Gastroesophageal sphincter (tissue), 4 donors: ENCODE data around the gene XRCC5. TPM values are rescaled to one million over a fixed set of nuclear protein-coding genes. Genes with fewer than 3 reads are reported as not detected.

Experiments
- ATAC-seq: fragments of 150-250 bp; one replicate; pipeline ENCODE4 v1.9.1; 2016; ENCODE audit warnings: mild to moderate bottlenecking, moderate library complexity
- H3K27ac ChIP-seq, 4 donors: fragments of 200-600 bp; sonication (generic) in 3 of 4; 1 replicate in 3 of 4; 2 replicates in 1 of 4; pipeline ENCODE4 v1.5.1; 2016 to 2019
- H3K27me3 ChIP-seq: fragments of 200-600 bp; sonication (generic); one replicate; pipeline ENCODE4 v1.5.1; 2019
- H3K36me3 ChIP-seq, 2 donors: fragments of 200-600 bp; sonication (generic); one replicate each; pipeline ENCODE4 v1.5.1; 2019; ENCODE audit warnings: control low read depth in 1 of 2
- H3K4me1 ChIP-seq, 3 donors: fragments of 200-600 bp; sonication (generic); 1 replicate in 2 of 3; 2 replicates in 1 of 3; pipeline ENCODE4 v1.5.1; 2016 to 2019; ENCODE audit warnings: control low read depth in 2 of 3
- H3K4me3 ChIP-seq, 2 donors: fragments of 200-600 bp; sonication (generic); one replicate each; pipeline ENCODE4 v1.5.1; 2019; ENCODE audit warnings: mild to moderate bottlenecking in 1 of 2, moderate library complexity in 1 of 2
- H3K9me3 ChIP-seq, 3 donors: fragments of 200-600 bp; sonication (generic); one replicate each; pipeline ENCODE4 v1.5.1; 2017 to 2019; ENCODE audit warnings: control low read depth in 2 of 3
- EP300 ChIP-seq: sonication (generic); formaldehyde crosslinking; IDR thresholded peaks from one replicate; pipeline ENCODE4 v1.6.1; 2017; ENCODE audit warnings: antibody characterized with exemption, mild to moderate bottlenecking
- POLR2A ChIP-seq, 2 donors: fragments of 450-650 bp; IDR thresholded peaks; one replicate each; pipeline ENCODE4 v1.6.1; 2017; ENCODE audit warnings: antibody characterized with exemption in 2 of 2, mild to moderate bottlenecking in 2 of 2, moderate library complexity in 1 of 2
- POLR2AphosphoS5 ChIP-seq: sonication (generic); formaldehyde crosslinking; IDR thresholded peaks from one replicate; pipeline ENCODE4 v1.6.1; 2017; ENCODE audit warnings: antibody characterized with exemption
- WGBS, 2 donors: methylation state at CpG; one replicate each; pipeline ENCODE4 v1.1.5; 2018; ENCODE audit warnings: low coverage in 1 of 2; 5-methylcytosine and 5-hydroxymethylcytosine counted together
- total RNA-seq, 4 donors: library from RNA; depleted of rRNA; stranded (reverse); fragments of >200 nt; gene quantifications; one replicate each; pipeline ENCODE4 v1.1.0, GENCODE V29; 2016
- TF ChIP-seq, protein P1 (sequence below), 4 experiments: fragments of 200-600 bp in 2 of 4; fragments of 450-650 bp in 2 of 4; sonication (generic) in 1 of 4; IDR thresholded peaks; one replicate each; pipeline ENCODE4 v1.5.1; 2017 to 2019; ENCODE audit warnings: antibody characterized with exemption in 4 of 4, mild to moderate bottlenecking in 2 of 4, moderate library complexity in 2 of 4

Gene XRCC5
- total RNA-seq, 4 donors from 2014 or later = 143 to 190 (median 187) TPM

DNA sequence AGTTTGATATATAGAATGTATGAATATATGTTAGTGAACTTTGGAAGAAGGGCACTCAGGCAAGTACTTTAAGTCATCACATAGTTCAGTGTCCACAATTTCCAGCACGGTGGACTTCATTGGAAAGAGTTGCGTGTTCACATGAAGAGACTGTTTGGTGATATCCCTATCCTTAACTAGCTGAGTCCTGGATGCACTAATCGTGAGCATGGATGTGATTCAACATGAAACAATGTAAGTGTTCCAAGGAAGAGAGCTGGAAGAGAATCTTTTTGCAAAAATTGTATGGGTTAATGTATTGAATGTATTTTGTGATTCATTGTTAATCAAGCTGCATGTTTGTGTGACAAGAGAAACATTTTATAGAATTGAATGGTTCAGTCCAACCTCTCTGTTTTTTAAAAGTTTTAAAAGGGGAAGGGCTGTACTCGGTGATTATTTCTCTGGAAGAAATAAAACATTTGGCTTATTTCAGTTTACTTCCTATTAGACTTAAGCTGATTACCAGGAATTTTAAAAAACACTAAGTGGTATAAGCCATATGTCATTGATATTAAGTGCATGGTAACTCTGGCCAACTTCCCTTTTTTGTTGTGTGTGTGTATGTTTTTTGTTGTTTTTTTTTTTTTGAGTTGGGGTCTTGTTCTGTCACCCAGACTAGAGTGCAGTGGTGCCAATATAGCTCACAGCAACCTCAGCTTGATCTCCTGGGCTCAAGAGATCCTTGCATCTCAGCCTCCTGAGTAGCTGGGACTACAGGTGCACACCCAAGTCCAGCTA, 8.6 kb downstream of the XRCC5 start:
- Histone ChIP-seq H3K36me3 (peaks cover 10 to 83% of the 10 kb centered on the region in 2 donors), H3K4me3 (no peak overlapping the region), H3K27me3 (no peaks in the 10 kb centered on the region), H3K4me1 (peaks cover 3 to 57% (median 8%) of the 10 kb centered on the region in 3 donors), H3K27ac (no peak overlapping the region), H3K9me3 (no peaks in the 10 kb centered on the region)
- ATAC-seq = no peak
- 56 to 88% methylated on average over 4 of the region's 4 CpGs for WGBS, 2 donors
- no peak for TF ChIP-seq EP300
- no peak for TF ChIP-seq POLR2AphosphoS5
- TF ChIP-seq, protein P1, sequence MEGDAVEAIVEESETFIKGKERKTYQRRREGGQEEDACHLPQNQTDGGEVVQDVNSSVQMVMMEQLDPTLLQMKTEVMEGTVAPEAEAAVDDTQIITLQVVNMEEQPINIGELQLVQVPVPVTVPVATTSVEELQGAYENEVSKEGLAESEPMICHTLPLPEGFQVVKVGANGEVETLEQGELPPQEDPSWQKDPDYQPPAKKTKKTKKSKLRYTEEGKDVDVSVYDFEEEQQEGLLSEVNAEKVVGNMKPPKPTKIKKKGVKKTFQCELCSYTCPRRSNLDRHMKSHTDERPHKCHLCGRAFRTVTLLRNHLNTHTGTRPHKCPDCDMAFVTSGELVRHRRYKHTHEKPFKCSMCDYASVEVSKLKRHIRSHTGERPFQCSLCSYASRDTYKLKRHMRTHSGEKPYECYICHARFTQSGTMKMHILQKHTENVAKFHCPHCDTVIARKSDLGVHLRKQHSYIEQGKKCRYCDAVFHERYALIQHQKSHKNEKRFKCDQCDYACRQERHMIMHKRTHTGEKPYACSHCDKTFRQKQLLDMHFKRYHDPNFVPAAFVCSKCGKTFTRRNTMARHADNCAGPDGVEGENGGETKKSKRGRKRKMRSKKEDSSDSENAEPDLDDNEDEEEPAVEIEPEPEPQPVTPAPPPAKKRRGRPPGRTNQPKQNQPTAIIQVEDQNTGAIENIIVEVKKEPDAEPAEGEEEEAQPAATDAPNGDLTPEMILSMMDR (IDR thresholded peaks at IDR 0.05) = no peak
- no peak for TF ChIP-seq POLR2A (IDR thresholded peaks at IDR 0.05)

DNA sequence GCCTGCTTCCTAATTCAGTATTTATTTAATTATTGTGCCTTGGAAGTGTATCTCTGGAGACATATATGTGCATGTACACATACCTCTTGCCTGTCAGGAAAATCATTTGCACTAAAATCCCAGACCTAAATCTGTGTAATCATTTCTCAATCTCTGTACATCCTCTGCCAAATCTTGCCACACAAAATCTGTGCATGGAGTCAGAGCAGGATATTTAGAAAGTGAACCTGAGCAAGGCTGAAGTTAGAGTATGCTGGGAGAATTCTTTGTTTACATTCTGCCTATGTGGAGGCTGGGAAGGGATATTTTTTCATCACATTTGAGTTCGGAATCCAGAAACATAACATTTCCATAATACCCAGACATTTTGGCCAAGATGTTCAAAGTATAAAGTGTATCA, 9.3 kb downstream of the XRCC5 start:
- WGBS, 2 donors = 36 to 69% methylated on average over 1 of the region's 1 CpG
- no peak for TF ChIP-seq POLR2AphosphoS5
- TF ChIP-seq POLR2A (IDR thresholded peaks at IDR 0.05) = no peak
- no peak for TF ChIP-seq EP300
- TF ChIP-seq, protein P1 (IDR thresholded peaks at IDR 0.05) = no peak

DNA sequence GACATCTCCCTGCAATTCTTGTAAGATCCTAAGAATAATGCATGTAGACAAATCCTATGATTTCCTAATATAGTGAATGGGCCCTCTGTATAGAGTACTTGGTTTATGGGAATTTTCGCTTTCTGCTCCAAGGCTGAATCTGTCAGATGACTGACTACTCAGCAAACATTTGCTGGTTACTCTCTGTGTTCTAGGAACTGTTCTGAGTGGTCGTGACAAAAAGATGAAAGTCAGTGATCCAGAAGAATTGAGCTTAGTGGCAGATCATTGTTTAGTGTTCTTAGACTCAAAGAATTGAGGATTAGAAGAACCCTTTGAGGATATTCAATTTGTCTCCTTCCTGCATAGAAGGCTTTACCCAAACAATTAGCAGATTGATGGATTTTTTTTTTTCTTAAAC, 10.0 kb downstream of the XRCC5 start:
- TF ChIP-seq EP300 (no peak), POLR2AphosphoS5 (no peak), POLR2A (IDR thresholded peaks at IDR 0.05) (no peak)
- TF ChIP-seq, protein P1 (IDR thresholded peaks at IDR 0.05) = no peak
- H3K4me3 ChIP-seq = no peak overlapping the region
- no peaks in the 10 kb centered on the region for H3K27me3 ChIP-seq
- ATAC-seq = no peak
- no peak overlapping the region for H3K27ac ChIP-seq
- no peaks in the 10 kb centered on the region for H3K9me3 ChIP-seq
- H3K36me3 ChIP-seq = peaks cover 10 to 83% of the 10 kb centered on the region in 2 donors
- peaks cover 3 to 47% (median 7%) of the 10 kb centered on the region in 3 donors for H3K4me1 ChIP-seq
- 53 to 61% methylated on average over 2 of the region's 2 CpGs for WGBS, 2 donors

More for the DNA sequence above, 9.3 kb downstream of the XRCC5 start:
- Histone ChIP-seq H3K27ac (no peak overlapping the region), H3K27me3 (no peaks in the 10 kb centered on the region), H3K4me3 (no peak overlapping the region), H3K36me3 (peaks cover 10 to 83% of the 10 kb centered on the region in 2 donors), H3K4me1 (peaks cover 3 to 54% (median 8%) of the 10 kb centered on the region in 3 donors), H3K9me3 (no peaks in the 10 kb centered on the region)
- no peak for ATAC-seq

DNA sequence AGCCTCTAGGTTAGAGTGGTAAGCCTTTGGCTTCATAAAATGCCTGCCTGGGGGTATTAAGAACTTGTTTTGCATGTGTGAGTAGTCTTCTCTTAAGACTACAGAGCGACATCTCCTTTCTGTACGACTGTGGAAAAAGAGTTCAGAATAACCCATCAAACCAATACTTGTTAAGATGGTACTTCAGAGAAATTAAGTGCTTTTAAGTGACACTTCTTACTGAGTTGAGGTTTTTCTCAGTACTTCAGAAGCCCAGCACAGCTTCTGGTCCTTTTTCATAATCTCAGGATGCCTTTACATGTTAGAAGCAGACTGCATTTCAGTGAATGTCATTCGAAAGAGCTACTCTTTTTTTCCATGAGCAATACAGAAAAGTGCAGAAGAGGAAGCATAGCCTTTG, 10.8 kb downstream of the XRCC5 start:
- TF ChIP-seq POLR2AphosphoS5 (no peak), POLR2A (IDR thresholded peaks at IDR 0.05) (no peak), EP300 (no peak)
- TF ChIP-seq, protein P1 (IDR thresholded peaks at IDR 0.05) = no peak
- H3K4me3 ChIP-seq = no peak overlapping the region
- WGBS, 2 donors = 73 to 88% methylated on average over 3 of the region's 3 CpGs
- no peak for ATAC-seq
- no peak overlapping the region for H3K27ac ChIP-seq
- H3K27me3 ChIP-seq = no peaks in the 10 kb centered on the region
- H3K9me3 ChIP-seq = no peaks in the 10 kb centered on the region
- H3K4me1 ChIP-seq = peaks cover 3 to 42% (median 3%) of the 10 kb centered on the region in 3 donors
- peaks cover 10 to 89% of the 10 kb centered on the region in 2 donors for H3K36me3 ChIP-seq

DNA sequence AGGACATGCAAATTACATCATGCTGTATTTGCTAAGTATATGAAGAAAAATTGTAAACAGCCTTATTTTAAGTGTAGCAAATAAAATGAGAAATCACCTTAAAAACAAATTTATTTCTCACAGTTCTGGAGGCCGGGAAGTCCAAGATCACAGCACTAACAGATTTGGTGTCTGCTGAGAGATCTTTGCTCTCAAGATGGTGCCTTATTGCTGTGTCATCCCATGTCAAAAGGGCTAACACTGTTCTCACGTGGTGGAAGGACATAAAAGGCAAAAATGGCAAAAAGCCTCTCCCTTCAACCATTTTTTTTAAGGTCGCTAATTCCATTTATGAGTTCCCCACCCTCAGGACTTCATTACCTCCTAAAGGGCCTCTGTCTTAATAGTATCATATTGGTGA, 12.1 kb downstream of the XRCC5 start:
- no peak overlapping the region for H3K4me3 ChIP-seq
- TF ChIP-seq EP300 (no peak), POLR2AphosphoS5 (no peak), POLR2A (IDR thresholded peaks at IDR 0.05) (no peak)
- TF ChIP-seq, protein P1 (IDR thresholded peaks at IDR 0.05) = no peak
- no peak overlapping the region for H3K27ac ChIP-seq
- peaks cover 0 to 31% (median 0%) of the 10 kb centered on the region in 3 donors for H3K4me1 ChIP-seq
- WGBS, 2 donors = 73 to 87% methylated on average over 3 of the region's 3 CpGs
- no peaks in the 10 kb centered on the region for H3K27me3 ChIP-seq
- no peak for ATAC-seq
- no peaks in the 10 kb centered on the region for H3K9me3 ChIP-seq
- peaks cover 16 to 100% of the 10 kb centered on the region in 2 donors for H3K36me3 ChIP-seq
